DMS153 treated with DMSO at 0.1 percent for 48 hours (cell line): ENCODE results near the gene LIMS2.

ENCODE experiments used
- DNase-seq: peaks from one replicate; lab custom pipeline; 2025; ENCODE audit not compliant: unreplicated experiment; lab: John Stamatoyannopoulos, UW

LIMS2 gene

GRCh38 chr2:127623388-127624319 is 51.7 kb downstream of the LIMS2 start:
- DNase-seq = no peak

- no peak for DNase-seq
Measured at GRCh38 chr2:127622561-127623387, 52.6 kb downstream of the LIMS2 start.

- no peak for DNase-seq
Measured at GRCh38 chr2:127621981-127622431, 53.3 kb downstream of the LIMS2 start.

- DNase-seq = no peak
Measured at GRCh38 chr2:127620866-127621265, 54.5 kb downstream of the LIMS2 start.

- DNase-seq = no peak
Measured at GRCh38 chr2:127619877-127620705, 55.2 kb downstream of the LIMS2 start.

GRCh38 chr2:127619203-127619590 is 56.1 kb downstream of the LIMS2 start:
- no peak for DNase-seq

GRCh38 chr2:127618551-127619202 is 56.7 kb downstream of the LIMS2 start:
- DNase-seq = no peak

- no peak for DNase-seq
Measured at GRCh38 chr2:127615511-127616166, 59.7 kb downstream of the LIMS2 start.

- no peak for DNase-seq
Measured at GRCh38 chr2:127614731-127615130, 60.6 kb downstream of the LIMS2 start.

- DNase-seq = no peak
Measured at GRCh38 chr2:127614246-127614645, 61.1 kb downstream of the LIMS2 start.

GRCh38 chr2:127612111-127612822 is 63.1 kb downstream of the LIMS2 start:
- DNase-seq = no peak

- DNase-seq = no peak
Measured at GRCh38 chr2:127611076-127611925, 64.0 kb downstream of the LIMS2 start.

- no peak for DNase-seq
Measured at GRCh38 chr2:127610561-127610960, 64.8 kb downstream of the LIMS2 start.

GRCh38 chr2:127609818-127610217 is 65.5 kb downstream of the LIMS2 start:
- no peak for DNase-seq

GRCh38 chr2:127609031-127609751 is 66.1 kb downstream of the LIMS2 start:
- no peak for DNase-seq

- no peak for DNase-seq
Measured at GRCh38 chr2:127608061-127609030, 67.0 kb downstream of the LIMS2 start.
